Caco-2 (cell line): ENCODE data around the gene FOXF2. TPM values are rescaled to one million over a fixed set of nuclear protein-coding genes. Genes with fewer than 3 reads are reported as not detected.

ENCODE experiments used
- BruUV-seq: library from RNA; stranded (reverse); fragments of 400-500 nt; replicated peaks from 2 replicates; lab custom pipeline; 2021; lab: Mats Ljungman, UMichigan
- CTCF ChIA-PET: fragments of 300-600 bp; sonication (Branson Sonifier 250); formaldehyde crosslinking; loops from one replicate; lab custom pipeline; 2022; ENCODE audit warnings: antibody characterized with exemption; lab: Charles Lee
- POLR2A ChIA-PET: fragments of 300-600 bp; sonication (Branson Sonifier 250); formaldehyde crosslinking; loops from one replicate; lab custom pipeline; 2022; ENCODE audit warnings: antibody characterized with exemption; lab: Charles Lee
- DNase-seq, 2 experiments: peaks; one replicate each; pipeline versions ENCODE4 v3.0.0 to v3.0.0-alpha.2; 2020 to 2022
- H3K27me3 ChIP-seq: replicated peaks from 2 replicates; pipeline ENCODE4 v1.6.0; 2011; ENCODE audit warnings: low read length; ENCODE audit not compliant: control insufficient read depth, insufficient read depth
- H3K36me3 ChIP-seq: 2 replicates; pipeline ENCODE4 v1.5.1; 2011; ENCODE audit warnings: low read length; ENCODE audit not compliant: control insufficient read depth, insufficient read depth
- H3K4me1 ChIP-seq: fragments of 250-450 bp; sonication (Bioruptor Pico); 2 replicates; pipeline ENCODE4 v1.5.1; 2020; ENCODE audit warnings: mild to moderate bottlenecking
- H3K4me3 ChIP-seq: 2 replicates; pipeline ENCODE4 v1.5.1; 2011; ENCODE audit warnings: low read depth, mild to moderate bottlenecking, control low read depth, low read length
- H3K9me3 ChIP-seq: fragments of 250-450 bp; sonication (Bioruptor Pico); 2 replicates; pipeline ENCODE4 v1.5.1; 2020; ENCODE audit warnings: mild to moderate bottlenecking, moderate library complexity
- H3K27ac Mint-ChIP-seq: one replicate; pipeline ENCODE4 v1.8.0; 2022; ENCODE audit warnings: mixed read lengths; ENCODE audit not compliant: unreplicated experiment
- H3K27me3 Mint-ChIP-seq: one replicate; pipeline ENCODE4 v1.8.0; 2022; ENCODE audit warnings: mixed read lengths; ENCODE audit not compliant: insufficient read depth, unreplicated experiment
- H3K36me3 Mint-ChIP-seq: one replicate; pipeline ENCODE4 v1.8.0; 2022; ENCODE audit warnings: mild to moderate bottlenecking, mixed read lengths; ENCODE audit not compliant: insufficient read depth, unreplicated experiment
- H3K4me1 Mint-ChIP-seq: one replicate; pipeline ENCODE4 v1.8.0; 2022; ENCODE audit warnings: low read depth, mixed read lengths; ENCODE audit not compliant: unreplicated experiment
- H3K4me3 Mint-ChIP-seq: one replicate; pipeline ENCODE4 v1.8.0; 2022; ENCODE audit warnings: mild to moderate bottlenecking, moderate library complexity, mixed read lengths; ENCODE audit not compliant: unreplicated experiment
- H3K9me3 Mint-ChIP-seq: one replicate; pipeline ENCODE4 v1.8.0; 2022; ENCODE audit warnings: mixed read lengths; ENCODE audit not compliant: unreplicated experiment
- intact Hi-C: fragments of 100-400 bp; cut with micrococcal nuclease; formaldehyde crosslinking; loops from one replicate; pipeline ENCODE4 v1.10.0; 2022; ENCODE audit not compliant: unreplicated experiment
- total RNA-seq: library from RNA; stranded (reverse); gene quantifications from 2 replicates; pipeline ENCODE4 v1.2.3, GENCODE V29; 2022
- TF ChIP-seq, protein P1 (sequence below), 2 experiments: fragments of 200-600 bp in 1 of 2; IDR thresholded peaks; 1 replicate in 1 of 2; 2 replicates in 1 of 2; pipeline versions ENCODE4 v1.5.1 to v1.8.0; 2011 to 2022; ENCODE audit warnings: antibody characterized with exemption in 1 of 2, control low read depth in 1 of 2, inconsistent platforms in 1 of 2, low read depth in 1 of 2, low read length in 1 of 2, mild to moderate bottlenecking in 1 of 2, moderate library complexity in 1 of 2; ENCODE audit not compliant: insufficient read depth in 1 of 2, severe bottlenecking in 1 of 2, unreplicated experiment in 1 of 2

Gene FOXF2
- total RNA-seq, 1 experiment from 2014 or later: 0.88 TPM

DNA sequence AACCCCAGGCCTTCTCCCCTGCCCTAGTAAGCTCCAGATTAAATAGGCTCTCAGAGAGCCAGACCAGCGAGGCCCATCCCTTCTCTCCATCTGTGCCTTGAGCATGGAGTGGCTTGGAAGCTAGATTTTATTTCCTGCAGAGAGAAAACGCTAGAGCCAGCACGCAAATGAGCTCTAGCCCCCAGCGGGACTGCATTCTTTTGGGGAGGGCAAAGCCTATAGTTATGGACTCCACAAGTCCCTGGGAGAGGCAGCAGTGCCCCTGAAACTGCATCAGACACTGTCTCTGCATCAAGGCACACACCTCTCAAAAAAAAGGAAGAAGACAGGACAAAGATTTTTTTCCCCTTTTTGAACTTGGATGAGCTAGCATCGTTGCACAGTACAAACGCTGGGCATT, 15.8 kb downstream of the FOXF2 start:
- BruUV-seq: no TSS peak
- CTCF ChIA-PET: no interaction called here

DNA sequence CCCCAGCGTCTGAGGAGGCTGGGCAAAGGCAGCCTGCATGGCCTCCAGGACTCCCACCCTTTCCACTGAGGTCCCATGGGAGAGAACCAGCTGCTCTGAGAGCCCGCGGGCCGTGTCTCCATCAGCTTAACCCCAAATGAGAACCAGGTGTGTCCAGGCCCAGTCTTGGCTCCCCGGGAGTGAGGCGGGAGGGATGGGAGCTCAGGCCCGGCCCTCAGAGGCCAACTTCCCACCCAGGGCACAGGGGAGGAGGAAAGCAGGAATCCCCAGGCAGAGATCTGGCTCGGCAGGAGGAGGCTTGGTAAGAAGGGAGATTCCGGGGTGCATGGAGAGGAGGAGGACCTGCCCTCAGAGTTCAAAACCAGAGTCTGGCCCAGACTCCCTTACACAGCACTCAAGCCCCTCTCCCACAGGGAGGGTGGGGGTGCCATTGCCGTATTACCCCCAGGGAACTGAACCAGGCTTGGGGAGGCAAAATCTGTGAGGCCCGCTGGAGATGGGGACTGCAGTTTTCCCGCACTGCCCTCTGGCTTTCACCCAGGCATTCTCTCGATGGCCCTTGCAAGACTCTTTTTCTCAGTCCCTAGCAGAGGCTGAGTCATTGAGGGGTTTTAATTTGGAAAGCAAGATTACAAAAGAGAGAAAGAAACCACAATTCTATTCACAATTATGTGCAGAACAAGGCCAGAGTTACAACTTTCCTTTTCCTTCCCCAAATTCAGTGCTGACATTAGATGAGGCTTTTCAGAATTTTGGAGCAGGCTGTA, 17.1 kb downstream of the FOXF2 start:
- Mint-ChIP-seq H3K27ac (no peak overlapping the region), H3K4me3 (no peak overlapping the region), H3K4me1 (no peaks in the 10 kb centered on the region), H3K27me3 (no peaks in the 10 kb centered on the region), H3K9me3 (no peaks in the 10 kb centered on the region), H3K36me3 (no peaks in the 10 kb centered on the region)
- Histone ChIP-seq H3K36me3 (no peaks in the 10 kb centered on the region), H3K4me1 (no peaks in the 10 kb centered on the region), H3K27me3 (no peaks in the 10 kb centered on the region), H3K4me3 (no peak overlapping the region), H3K9me3 (no peaks in the 10 kb centered on the region)
- BruUV-seq: no TSS peak
- ChIA-PET CTCF (no interaction called here), POLR2A (no interaction called here)
- no peak for DNase-seq
- intact Hi-C loops: no loop called here
- TF ChIP-seq, protein P1, sequence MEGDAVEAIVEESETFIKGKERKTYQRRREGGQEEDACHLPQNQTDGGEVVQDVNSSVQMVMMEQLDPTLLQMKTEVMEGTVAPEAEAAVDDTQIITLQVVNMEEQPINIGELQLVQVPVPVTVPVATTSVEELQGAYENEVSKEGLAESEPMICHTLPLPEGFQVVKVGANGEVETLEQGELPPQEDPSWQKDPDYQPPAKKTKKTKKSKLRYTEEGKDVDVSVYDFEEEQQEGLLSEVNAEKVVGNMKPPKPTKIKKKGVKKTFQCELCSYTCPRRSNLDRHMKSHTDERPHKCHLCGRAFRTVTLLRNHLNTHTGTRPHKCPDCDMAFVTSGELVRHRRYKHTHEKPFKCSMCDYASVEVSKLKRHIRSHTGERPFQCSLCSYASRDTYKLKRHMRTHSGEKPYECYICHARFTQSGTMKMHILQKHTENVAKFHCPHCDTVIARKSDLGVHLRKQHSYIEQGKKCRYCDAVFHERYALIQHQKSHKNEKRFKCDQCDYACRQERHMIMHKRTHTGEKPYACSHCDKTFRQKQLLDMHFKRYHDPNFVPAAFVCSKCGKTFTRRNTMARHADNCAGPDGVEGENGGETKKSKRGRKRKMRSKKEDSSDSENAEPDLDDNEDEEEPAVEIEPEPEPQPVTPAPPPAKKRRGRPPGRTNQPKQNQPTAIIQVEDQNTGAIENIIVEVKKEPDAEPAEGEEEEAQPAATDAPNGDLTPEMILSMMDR (IDR thresholded peaks at IDR 0.05; ENCODE audit: insufficient read depth in 1 of 2, low read depth in 1 of 2, low read length in 1 of 2, severe bottlenecking in 1 of 2, unreplicated experiment in 1 of 2): no peak

More for the DNA sequence above, 15.8 kb downstream of the FOXF2 start:
- intact Hi-C loops: no loop called here
- POLR2A ChIA-PET: no interaction called here
- no peak overlapping the region for H3K4me3 Mint-ChIP-seq
- Histone ChIP-seq H3K36me3 (no peaks in the 10 kb centered on the region), H3K27me3 (no peaks in the 10 kb centered on the region), H3K4me3 (no peak overlapping the region), H3K4me1 (no peaks in the 10 kb centered on the region), H3K9me3 (no peaks in the 10 kb centered on the region)
- DNase-seq: no peak
- H3K9me3 Mint-ChIP-seq: no peaks in the 10 kb centered on the region
- no peaks in the 10 kb centered on the region for H3K4me1 Mint-ChIP-seq
- H3K36me3 Mint-ChIP-seq: no peaks in the 10 kb centered on the region
- H3K27ac Mint-ChIP-seq: no peak overlapping the region
- no peaks in the 10 kb centered on the region for H3K27me3 Mint-ChIP-seq
- TF ChIP-seq, protein P1 (IDR thresholded peaks at IDR 0.05; ENCODE audit: insufficient read depth in 1 of 2, low read depth in 1 of 2, low read length in 1 of 2, severe bottlenecking in 1 of 2, unreplicated experiment in 1 of 2): no peak

DNA sequence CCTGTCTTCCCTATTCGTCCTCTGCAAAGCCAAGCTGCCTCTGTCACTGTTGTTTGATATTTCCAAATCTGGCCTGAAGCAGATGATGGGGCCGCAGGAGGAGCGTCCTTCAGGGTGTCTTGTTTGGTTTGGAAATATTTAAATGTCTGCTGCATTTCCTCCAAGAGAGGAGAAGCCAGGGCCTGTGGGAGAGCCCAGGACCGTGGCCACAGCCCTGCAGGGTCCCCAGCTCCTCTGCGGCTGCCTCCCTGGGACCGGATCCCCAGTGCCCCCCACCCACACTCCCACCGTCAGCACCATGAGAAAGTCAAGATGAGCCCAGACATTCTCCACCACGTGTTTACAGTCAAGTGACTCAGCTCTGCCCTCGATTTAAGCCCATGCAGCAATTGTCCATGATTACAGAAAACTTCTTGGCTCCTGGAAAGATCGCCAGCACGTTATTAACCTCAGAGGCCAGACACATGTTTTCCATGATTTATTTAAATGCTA, 18.2 kb downstream of the FOXF2 start:
- H3K27me3 Mint-ChIP-seq: no peaks in the 10 kb centered on the region
- TF ChIP-seq, protein P1 (IDR thresholded peaks at IDR 0.05; ENCODE audit: insufficient read depth in 1 of 2, low read depth in 1 of 2, low read length in 1 of 2, severe bottlenecking in 1 of 2, unreplicated experiment in 1 of 2): no peak
- no peaks in the 10 kb centered on the region for H3K9me3 ChIP-seq
- DNase-seq: no peak
- no peak overlapping the region for H3K27ac Mint-ChIP-seq
- no peaks in the 10 kb centered on the region for H3K9me3 Mint-ChIP-seq
- no peaks in the 10 kb centered on the region for H3K27me3 ChIP-seq
- H3K4me1 ChIP-seq: no peaks in the 10 kb centered on the region
- no peaks in the 10 kb centered on the region for H3K4me1 Mint-ChIP-seq
- no peaks in the 10 kb centered on the region for H3K36me3 Mint-ChIP-seq
- intact Hi-C loops: no loop called here
- no peak overlapping the region for H3K4me3 Mint-ChIP-seq
- H3K36me3 ChIP-seq: no peaks in the 10 kb centered on the region
- H3K4me3 ChIP-seq: no peak overlapping the region
- BruUV-seq: no TSS peak
- CTCF ChIA-PET: no interaction called here
- POLR2A ChIA-PET: no interaction called here
